Measurements from ENCODE around the gene SGK2. TPM values are rescaled to one million over a fixed set of nuclear protein-coding genes. Genes with fewer than 3 reads are reported as not detected.

SGK2 gene
- total RNA-seq, 1 experiment from 2014 or later: not detected

GRCh38 chr20:43534791-43535350 lies 24.0 kb upstream of the SGK2 start:
- Histone ChIP-seq H2BK20ac (ENCODE audit: low read depth, low read length, poor library complexity, severe bottlenecking) (no peak overlapping the region), H2BK120ac (ENCODE audit: low read depth, low read length, poor library complexity, severe bottlenecking) (no peak overlapping the region), H3K4ac (ENCODE audit: low read depth, low read length) (no peak overlapping the region)

More at GRCh38 chr20:43534791-43535350, 24.0 kb upstream of the SGK2 start:
- no peaks in the 10 kb centered on the region for H3K9me3 ChIP-seq (ENCODE audit: control insufficient read depth, low read depth, low read length)
- H3K18ac ChIP-seq (ENCODE audit: insufficient read length, low read depth, low read length): no peak overlapping the region
- H4K91ac ChIP-seq (ENCODE audit: insufficient read length, low read depth, low read length): no peak overlapping the region
- no peaks in the 10 kb centered on the region for H3K27me3 ChIP-seq (ENCODE audit: insufficient read depth, low read length)
- no peak overlapping the region for H3K27ac ChIP-seq (ENCODE audit: insufficient read length, low read depth, low read length)
- no peak overlapping the region for H3K56ac ChIP-seq (ENCODE audit: insufficient read length, low read depth, low read length)
- H3K27me3 Mint-ChIP-seq (ENCODE audit: low read depth): no peaks in the 10 kb centered on the region
- no peak overlapping the region for H2BK12ac ChIP-seq (ENCODE audit: insufficient read length, low read depth, low read length)
- H3K9ac ChIP-seq (ENCODE audit: extremely low read depth, insufficient read length, low read length): no peak overlapping the region
- no peak overlapping the region for H2AK5ac ChIP-seq (ENCODE audit: insufficient read length, low read length)
- no peak overlapping the region for H2AFZ ChIP-seq (ENCODE audit: low read length)
- peaks cover 0 to 19% (median 17%) of the 10 kb centered on the region in 3 experiments; a peak in 6 of 7 replicates for H3K36me3 Mint-ChIP-seq (ENCODE audit: insufficient read depth in 1 of 3, low read depth in 3 of 3)
- H3K4me1 Mint-ChIP-seq: no peaks in the 10 kb centered on the region; a peak in 1 of 4 replicates
- TF ChIP-seq CTCF (conservative IDR thresholded peaks at IDR 0.05): no peak
- H3K79me2 ChIP-seq (ENCODE audit: insufficient read depth, low read length): no peaks in the 10 kb centered on the region
- H2BK15ac ChIP-seq (ENCODE audit: low read depth, low read length): no peak overlapping the region
- no peaks in the 10 kb centered on the region for H3K79me1 ChIP-seq (ENCODE audit: insufficient read depth, low read depth, low read length, poor library complexity, severe bottlenecking)
- WGBS (ENCODE audit: extremely low coverage, insufficient read length, low lambda C conversion rate): no CpG with 5 or more reads among the region's 8 CpGs
- no peak overlapping the region for H4K5ac ChIP-seq (ENCODE audit: insufficient read length, low read depth, low read length)
- no peak overlapping the region for H2BK5ac ChIP-seq (ENCODE audit: insufficient read length, low read length)
- no peaks in the 10 kb centered on the region for H3K9me3 Mint-ChIP-seq
- H4K8ac ChIP-seq (replicated peaks; ENCODE audit: insufficient read length, low read depth, low read length): no peak overlapping the region
- no peak overlapping the region for H3T11ph ChIP-seq (ENCODE audit: low read length)
- no peak overlapping the region for H3K4me3 Mint-ChIP-seq
- no peaks in the 10 kb centered on the region for H4K20me1 ChIP-seq (ENCODE audit: control insufficient read depth, insufficient read depth, insufficient read length)
- no peak for DNase-seq
- no peak overlapping the region for H3K27ac Mint-ChIP-seq
- no peak overlapping the region for H3K14ac ChIP-seq (ENCODE audit: insufficient read depth, low read length)
- no peak overlapping the region for H3K4me2 ChIP-seq (ENCODE audit: insufficient read depth, insufficient read length, low read length)
- H3K23ac ChIP-seq (ENCODE audit: insufficient read length, low read depth, low read length): no peak overlapping the region
- no peaks in the 10 kb centered on the region for H3K4me1 ChIP-seq (ENCODE audit: insufficient read depth, low read length)
- no peaks in the 10 kb centered on the region for H3K23me2 ChIP-seq (ENCODE audit: insufficient read length, low read depth, low read length, poor library complexity, severe bottlenecking)
